ENCODE measurements around the gene PRND.

PRND gene

DNA sequence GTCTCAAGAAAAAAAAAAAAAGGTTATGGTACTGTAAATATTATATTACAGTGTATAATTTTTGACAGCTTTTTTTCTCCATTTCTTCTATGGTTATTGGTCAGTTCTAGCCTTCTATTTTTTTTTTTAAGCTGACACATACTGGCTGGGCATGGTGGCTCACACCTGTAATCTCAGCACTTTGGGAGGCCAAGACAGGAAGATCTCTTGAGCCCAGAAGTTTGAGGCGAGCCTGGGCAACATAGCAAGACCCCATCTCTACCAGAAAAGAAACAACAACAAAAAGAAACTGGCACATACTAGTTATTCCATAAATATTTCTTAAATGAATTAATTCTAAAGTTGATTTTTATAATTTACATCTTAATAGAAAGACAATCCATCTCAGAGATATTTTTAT is 27.6 kb upstream of the PRND start:
- no peak for DNase-seq (ENCODE audit: low read depth)
- H3K4me3 ChIP-seq (ENCODE audit: low read length) = no peak overlapping the region
- TF ChIP-seq, protein P1, sequence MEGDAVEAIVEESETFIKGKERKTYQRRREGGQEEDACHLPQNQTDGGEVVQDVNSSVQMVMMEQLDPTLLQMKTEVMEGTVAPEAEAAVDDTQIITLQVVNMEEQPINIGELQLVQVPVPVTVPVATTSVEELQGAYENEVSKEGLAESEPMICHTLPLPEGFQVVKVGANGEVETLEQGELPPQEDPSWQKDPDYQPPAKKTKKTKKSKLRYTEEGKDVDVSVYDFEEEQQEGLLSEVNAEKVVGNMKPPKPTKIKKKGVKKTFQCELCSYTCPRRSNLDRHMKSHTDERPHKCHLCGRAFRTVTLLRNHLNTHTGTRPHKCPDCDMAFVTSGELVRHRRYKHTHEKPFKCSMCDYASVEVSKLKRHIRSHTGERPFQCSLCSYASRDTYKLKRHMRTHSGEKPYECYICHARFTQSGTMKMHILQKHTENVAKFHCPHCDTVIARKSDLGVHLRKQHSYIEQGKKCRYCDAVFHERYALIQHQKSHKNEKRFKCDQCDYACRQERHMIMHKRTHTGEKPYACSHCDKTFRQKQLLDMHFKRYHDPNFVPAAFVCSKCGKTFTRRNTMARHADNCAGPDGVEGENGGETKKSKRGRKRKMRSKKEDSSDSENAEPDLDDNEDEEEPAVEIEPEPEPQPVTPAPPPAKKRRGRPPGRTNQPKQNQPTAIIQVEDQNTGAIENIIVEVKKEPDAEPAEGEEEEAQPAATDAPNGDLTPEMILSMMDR (IDR thresholded peaks at IDR 0.05; ENCODE audit: insufficient read depth, low read depth, low read length, missing control alignments) = no peak

DNA sequence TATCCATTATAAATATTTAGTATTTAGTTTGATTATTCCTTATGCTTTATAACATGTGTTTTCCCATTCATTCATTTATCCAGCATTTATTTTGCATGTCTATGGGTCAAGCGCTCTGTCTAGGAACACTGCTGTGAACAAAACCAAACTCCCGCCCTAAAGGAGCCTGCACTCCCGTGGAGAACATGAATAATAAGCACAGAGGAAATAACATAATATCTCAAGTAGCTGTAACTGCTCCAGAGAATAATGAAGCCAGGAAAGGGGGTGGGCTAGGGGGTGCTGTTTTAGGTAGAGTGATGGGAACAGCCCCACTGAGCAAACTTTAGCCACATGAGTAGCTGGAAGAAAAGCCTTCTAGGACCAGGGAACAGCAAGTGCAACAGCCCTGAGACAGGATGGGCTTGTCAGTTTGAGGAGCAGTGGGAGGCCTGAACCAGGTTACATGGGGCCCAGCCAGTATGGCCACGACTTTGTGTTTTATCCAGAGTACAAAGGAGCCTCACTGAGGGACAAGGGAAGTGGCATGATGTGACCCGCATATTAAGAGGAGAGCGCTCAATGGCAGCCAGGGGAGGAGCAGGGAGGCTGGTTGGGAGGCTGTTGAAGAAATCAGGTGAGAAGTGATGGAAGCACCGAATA is 24.4 kb upstream of the PRND start:
- DNase-seq (ENCODE audit: low read depth) = no peak

DNA sequence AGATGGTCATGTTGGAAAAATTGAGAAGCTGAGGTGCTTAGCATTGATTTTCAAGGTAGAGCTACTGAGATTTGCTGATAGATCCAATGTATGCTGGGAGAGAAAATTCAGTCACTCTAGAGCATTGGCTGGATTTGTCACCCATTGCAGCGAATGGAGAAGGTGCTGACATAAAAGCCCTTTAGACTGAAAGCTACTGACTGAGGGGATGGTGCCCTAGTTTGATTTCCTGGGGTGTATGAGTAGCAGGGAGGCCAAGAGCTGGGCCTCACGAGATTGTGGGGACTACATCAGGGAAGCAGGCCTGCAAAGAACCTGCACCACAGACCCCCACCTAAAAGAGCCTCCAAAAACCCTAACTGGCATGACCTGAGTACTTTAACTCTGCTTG is 23.9 kb upstream of the PRND start:
- TF ChIP-seq, protein P1 (IDR thresholded peaks at IDR 0.05; ENCODE audit: insufficient read depth, low read depth, low read length, missing control alignments) = no peak
- no peak for DNase-seq (ENCODE audit: low read depth)

More for the DNA sequence above, 24.4 kb upstream of the PRND start:
- TF ChIP-seq, protein P1 (IDR thresholded peaks at IDR 0.05; ENCODE audit: insufficient read depth, low read depth, low read length, missing control alignments) = no peak
- H3K4me3 ChIP-seq (ENCODE audit: low read length) = no peak overlapping the region

DNA sequence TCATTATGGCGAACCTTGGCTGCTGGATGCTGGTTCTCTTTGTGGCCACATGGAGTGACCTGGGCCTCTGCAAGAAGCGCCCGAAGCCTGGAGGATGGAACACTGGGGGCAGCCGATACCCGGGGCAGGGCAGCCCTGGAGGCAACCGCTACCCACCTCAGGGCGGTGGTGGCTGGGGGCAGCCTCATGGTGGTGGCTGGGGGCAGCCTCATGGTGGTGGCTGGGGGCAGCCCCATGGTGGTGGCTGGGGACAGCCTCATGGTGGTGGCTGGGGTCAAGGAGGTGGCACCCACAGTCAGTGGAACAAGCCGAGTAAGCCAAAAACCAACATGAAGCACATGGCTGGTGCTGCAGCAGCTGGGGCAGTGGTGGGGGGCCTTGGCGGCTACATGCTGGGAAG is 22.5 kb upstream of the PRND start:
- TF ChIP-seq, protein P1 (IDR thresholded peaks at IDR 0.05; ENCODE audit: insufficient read depth, low read depth, low read length, missing control alignments) = no peak
- no peak for DNase-seq (ENCODE audit: low read depth)
- no peak overlapping the region for H3K4me3 ChIP-seq (ENCODE audit: low read length)

More for the DNA sequence above, 23.9 kb upstream of the PRND start:
- H3K4me3 ChIP-seq (ENCODE audit: low read length) = no peak overlapping the region

DNA sequence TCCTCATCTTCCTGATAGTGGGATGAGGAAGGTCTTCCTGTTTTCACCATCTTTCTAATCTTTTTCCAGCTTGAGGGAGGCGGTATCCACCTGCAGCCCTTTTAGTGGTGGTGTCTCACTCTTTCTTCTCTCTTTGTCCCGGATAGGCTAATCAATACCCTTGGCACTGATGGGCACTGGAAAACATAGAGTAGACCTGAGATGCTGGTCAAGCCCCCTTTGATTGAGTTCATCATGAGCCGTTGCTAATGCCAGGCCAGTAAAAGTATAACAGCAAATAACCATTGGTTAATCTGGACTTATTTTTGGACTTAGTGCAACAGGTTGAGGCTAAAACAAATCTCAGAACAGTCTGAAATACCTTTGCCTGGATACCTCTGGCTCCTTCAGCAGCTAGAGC is 21.8 kb upstream of the PRND start:
- no peak for DNase-seq (ENCODE audit: low read depth)

DNA sequence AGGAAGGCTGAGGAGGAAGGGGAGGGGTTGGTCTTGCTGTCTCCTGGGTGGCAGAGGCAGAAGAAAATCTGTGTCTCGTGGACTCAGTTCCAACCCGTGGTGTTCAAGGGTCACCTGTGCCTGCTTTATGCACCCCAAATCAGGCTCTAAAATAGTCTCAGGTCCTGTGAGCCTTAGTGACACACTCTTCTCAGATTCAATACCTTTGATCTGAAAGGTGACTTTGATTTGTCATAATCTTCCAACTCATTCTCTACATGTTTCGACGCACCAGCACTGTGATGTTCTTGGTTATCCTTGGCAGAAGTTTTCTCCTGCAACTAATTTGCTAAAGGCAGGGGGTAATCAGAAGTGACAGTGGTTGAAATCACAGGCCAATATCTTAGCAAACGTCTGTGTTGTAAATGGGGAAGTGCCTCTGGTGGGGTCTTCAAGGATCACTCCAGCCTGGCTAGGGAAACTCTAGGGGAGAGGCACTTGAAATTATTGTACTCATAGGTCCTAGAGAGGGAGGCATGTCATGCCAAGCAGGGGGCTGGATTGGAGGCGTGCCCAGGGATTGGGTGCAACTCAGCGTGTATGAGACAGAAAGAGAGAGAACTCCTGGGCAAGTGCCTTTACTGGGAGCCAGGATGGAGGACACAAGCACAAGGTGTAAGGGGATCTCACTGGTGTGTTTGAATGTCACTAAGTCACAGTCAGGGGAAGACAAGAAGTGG is 19.0 kb upstream of the PRND start:
- no peak overlapping the region for H3K4me3 ChIP-seq (ENCODE audit: low read length)
- TF ChIP-seq, protein P1 (IDR thresholded peaks at IDR 0.05; ENCODE audit: insufficient read depth, low read depth, low read length, missing control alignments) = no peak
- peak; percentile 51 for DNase-seq (ENCODE audit: low read depth)

More for the DNA sequence above, 21.8 kb upstream of the PRND start:
- no peak overlapping the region for H3K4me3 ChIP-seq (ENCODE audit: low read length)
- TF ChIP-seq, protein P1 (IDR thresholded peaks at IDR 0.05; ENCODE audit: insufficient read depth, low read depth, low read length, missing control alignments) = no peak

All from epithelial cell of esophagus (primary cell).